Activated B cell treated with CpG ODN at 0.5 μM for 24 hours (primary cell): Measurements from ENCODE around the gene GTF2H4. TPM values are rescaled to one million over a fixed set of nuclear protein-coding genes. Genes with fewer than 3 reads are reported as not detected.
"Not testable (repeated sequence)": the region's sequence is repeated elsewhere in the genome, so short reads cannot be mapped to it uniquely, and the experiment has no call there.

ENCODE experiments used
- ATAC-seq: fragments of 200-7000 bp; cut with Tn5 transposase; one replicate; pipeline ENCODE4 v1.10.0; 2021; ENCODE audit warnings: low read depth, mild to moderate bottlenecking, moderate library complexity
- CTCF ChIA-PET: fragments of 350-600 bp; sonication (Branson Sonifier 250); formaldehyde crosslinking; loops from one replicate; lab custom pipeline; 2021; ENCODE audit warnings: antibody characterized with exemption; lab: Charles Lee
- POLR2A ChIA-PET: fragments of 350-600 bp; sonication (Branson Sonifier 250); formaldehyde crosslinking; loops from one replicate; lab custom pipeline; 2021; ENCODE audit warnings: antibody characterized with exemption; lab: Charles Lee
- DNase-seq: peaks from one replicate; pipeline ENCODE4 v3.0.0; 2022
- H3K27ac Mint-ChIP-seq: one replicate; pipeline ENCODE4 v1.8.0; 2020; ENCODE audit warnings: mixed read lengths
- H3K27me3 Mint-ChIP-seq: one replicate; pipeline ENCODE4 v1.8.0; 2021; ENCODE audit warnings: mixed read lengths
- H3K36me3 Mint-ChIP-seq: one replicate; pipeline ENCODE4 v1.8.0; 2021; ENCODE audit warnings: low read depth, mixed read lengths
- H3K4me1 Mint-ChIP-seq: one replicate; pipeline ENCODE4 v1.8.0; 2021; ENCODE audit warnings: mixed read lengths
- H3K4me3 Mint-ChIP-seq: one replicate; pipeline ENCODE4 v1.8.0; 2020; ENCODE audit warnings: mild to moderate bottlenecking, mixed read lengths
- H3K9me3 Mint-ChIP-seq: one replicate; pipeline ENCODE4 v1.8.0; 2020; ENCODE audit warnings: mixed read lengths
- CTCF ChIP-seq: fragments of 200-600 bp; IDR thresholded peaks from one replicate; pipeline ENCODE4 v1.8.0; 2022; ENCODE audit warnings: antibody characterized with exemption, mild to moderate bottlenecking
- intact Hi-C: fragments of 100-400 bp; cut with micrococcal nuclease; formaldehyde crosslinking; loops from one replicate; pipeline ENCODE4 v1.15.1; 2024
- total RNA-seq: library from RNA; stranded (reverse); gene quantifications from 2 replicates; pipeline ENCODE4 v1.2.3, GENCODE V29; 2022

GTF2H4 gene
- total RNA-seq, 1 donor from 2014 or later: 42.3 TPM

- CTCF ChIA-PET: interaction anchor here (1.4 to 4.3 kb wide), 3 partner anchors 17 to 162 kb away, joined by 3 to 41 read pairs (median 11); no protein-coding TSS in a partner anchor
- no peak for TF ChIP-seq CTCF
- no peak for DNase-seq
- intact Hi-C loops: no loop called here
- ATAC-seq: no peak
- Mint-ChIP-seq H3K9me3 (no peaks in the 10 kb centered on the region), H3K4me1 (peaks cover 25% of the 10 kb centered on the region), H3K27me3 (no peaks in the 10 kb centered on the region), H3K36me3 (peaks cover 73% of the 10 kb centered on the region), H3K27ac (no peak overlapping the region), H3K4me3 (no peak overlapping the region)
- POLR2A ChIA-PET: interaction anchor here (0.6 to 1.5 kb wide), 3 partner anchors 10 to 347 kb away, joined by 4 to 10 read pairs (median 5); no protein-coding TSS in a partner anchor
Observed at GRCh38 chr6:30917041-30917440, 9.0 kb downstream of the GTF2H4 start.

GRCh38 chr6:30917487-30917886, 9.5 kb downstream of the GTF2H4 start:
- Mint-ChIP-seq H3K27me3 (no peaks in the 10 kb centered on the region), H3K4me1 (peaks cover 28% of the 10 kb centered on the region), H3K9me3 (no peaks in the 10 kb centered on the region), H3K4me3 (no peak overlapping the region), H3K36me3 (peaks cover 73% of the 10 kb centered on the region), H3K27ac (no peak overlapping the region)
- DNase-seq: no peak
- CTCF ChIA-PET: interaction anchor here (2.3 to 4.3 kb wide), 2 partner anchors 151 to 162 kb away, joined by 11 to 41 read pairs; no protein-coding TSS in a partner anchor
- no peak for ATAC-seq
- POLR2A ChIA-PET: interaction anchor here (0.6 to 1.5 kb wide), 3 partner anchors 10 to 348 kb away, joined by 4 to 10 read pairs (median 5); no protein-coding TSS in a partner anchor
- intact Hi-C loops: no loop called here
- no peak for TF ChIP-seq CTCF

- DNase-seq (no peak), ATAC-seq (no peak)
- Mint-ChIP-seq H3K27ac (no peak overlapping the region), H3K4me1 (peaks cover 22% of the 10 kb centered on the region), H3K9me3 (no peaks in the 10 kb centered on the region), H3K27me3 (no peaks in the 10 kb centered on the region), H3K4me3 (no peak overlapping the region), H3K36me3 (peaks cover 79% of the 10 kb centered on the region)
- ChIA-PET POLR2A (no interaction called here), CTCF (interaction anchor here (1.2 to 4.3 kb wide), 3 partner anchors 151 to 169 kb away, joined by 3 to 41 read pairs (median 5); no protein-coding TSS in a partner anchor)
- intact Hi-C loops: no loop called here
- no peak for TF ChIP-seq CTCF
Observed at GRCh38 chr6:30918670-30919069, 10.7 kb downstream of the GTF2H4 start.

- ATAC-seq (no peak), DNase-seq (no peak)
- Mint-ChIP-seq H3K36me3 (peaks cover 86% of the 10 kb centered on the region), H3K27ac (peak overlapping the region; percentile 41), H3K4me1 (peaks cover 6% of the 10 kb centered on the region), H3K27me3 (no peaks in the 10 kb centered on the region), H3K9me3 (no peaks in the 10 kb centered on the region), H3K4me3 (no peak overlapping the region)
- intact Hi-C loops: no loop called here
- ChIA-PET CTCF (no interaction called here), POLR2A (no interaction called here)
- no peak for TF ChIP-seq CTCF
Observed at GRCh38 chr6:30922447-30922852, 14.4 kb downstream of the GTF2H4 start.

- peaks cover 82% of the 10 kb centered on the region for H3K36me3 Mint-ChIP-seq
- H3K4me1 Mint-ChIP-seq, H3K9me3 Mint-ChIP-seq, H3K27me3 Mint-ChIP-seq, ATAC-seq, POLR2A ChIA-PET, H3K27ac Mint-ChIP-seq, DNase-seq, intact Hi-C loops, H3K4me3 Mint-ChIP-seq, CTCF ChIA-PET: not testable (repeated sequence)
Observed at GRCh38 chr6:30924040-30924627, 16.1 kb downstream of the GTF2H4 start.
